Hematopoietic multipotent progenitor cell treated with erythropoietin and hydrocortisone succinate and interleukin-3 and kit ligand, for 4 days (in vitro differentiated cells): ENCODE results near the gene METAP2.

ENCODE experiments used
- DNase-seq: peaks from one replicate; pipeline ENCODE4 v3.0.0-alpha.2; 2015

Gene METAP2

DNA sequence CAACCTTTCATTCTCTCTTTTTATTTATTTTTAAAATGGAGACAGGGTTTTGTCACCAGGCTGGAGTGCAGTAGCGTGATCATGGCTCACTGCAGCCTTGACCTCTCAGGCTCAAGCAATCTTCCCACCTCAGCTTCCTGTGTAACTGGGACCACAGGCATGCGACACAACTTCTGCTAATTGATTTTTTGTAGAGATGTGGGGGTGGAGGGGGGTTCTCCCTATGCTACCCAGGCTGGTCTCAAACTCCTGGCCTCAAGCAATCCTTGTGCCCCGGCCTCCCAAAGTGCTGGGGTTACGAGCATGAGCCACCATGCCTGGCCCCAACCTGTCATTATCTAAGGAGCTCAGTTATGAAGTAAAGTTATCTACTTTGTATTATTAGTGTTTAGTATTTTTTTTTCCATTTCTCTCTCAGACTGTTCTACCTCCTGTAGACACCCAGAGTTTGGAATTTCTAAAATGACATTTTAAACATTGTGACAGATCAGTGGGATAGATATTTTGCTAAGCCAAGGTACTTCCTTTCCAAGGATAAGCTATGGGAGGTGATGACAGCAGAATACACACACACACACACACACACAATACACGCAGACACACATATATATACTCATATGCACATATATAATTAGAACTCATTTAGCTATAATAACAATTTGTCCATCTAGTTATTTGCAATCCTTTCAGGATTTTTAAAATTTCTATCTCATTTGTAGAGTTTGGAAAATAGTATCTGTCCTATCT lies 79.4 kb downstream of the METAP2 start:
- DNase-seq = peak; percentile 72

DNA sequence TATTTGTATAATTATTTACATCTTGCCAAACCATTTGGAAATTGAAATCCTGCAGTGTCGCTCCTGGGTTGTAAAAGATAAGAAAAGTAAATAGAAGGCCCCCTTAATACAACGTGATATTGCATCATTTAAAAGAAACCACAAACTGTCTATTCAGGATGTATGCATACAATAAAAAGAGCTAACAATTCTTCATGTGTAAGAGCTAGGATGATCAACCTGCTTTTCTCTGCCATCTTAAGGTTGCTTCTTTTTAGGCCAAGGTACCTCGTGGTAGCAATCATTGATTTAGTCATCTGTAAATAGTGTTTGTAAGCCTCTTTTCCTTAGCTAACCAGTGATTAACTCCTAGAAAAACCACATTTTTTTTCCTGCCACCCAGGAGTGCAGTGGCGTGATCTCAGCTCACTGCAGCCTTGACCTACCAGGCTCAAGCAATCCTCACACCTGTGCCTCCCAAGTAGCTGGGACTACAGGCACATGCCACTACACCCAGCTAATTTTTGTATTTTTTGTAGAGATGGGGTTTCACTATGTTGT lies 80.7 kb downstream of the METAP2 start:
- peak; percentile 71 for DNase-seq

DNA sequence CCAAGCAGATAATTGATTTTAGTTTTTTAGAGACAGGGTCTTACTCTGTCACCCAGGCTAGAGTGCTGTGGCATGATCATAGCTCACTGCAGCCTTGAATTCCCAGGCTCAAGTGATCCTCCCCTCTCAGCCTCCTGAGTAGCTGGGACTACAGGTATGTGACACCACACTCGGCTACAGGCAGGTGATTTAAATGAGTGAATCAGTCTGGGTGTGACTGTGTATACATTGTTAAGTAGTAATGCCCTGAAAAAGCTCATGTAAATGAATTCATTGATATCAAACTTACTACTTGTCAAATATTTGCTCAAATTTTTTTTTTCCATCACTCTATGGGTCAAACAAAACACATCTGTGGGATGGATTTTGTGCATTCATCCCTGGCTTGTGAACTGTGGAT lies 83.7 kb downstream of the METAP2 start:
- DNase-seq = no peak
